ENCODE measurements around the gene PANK4.

DNA sequence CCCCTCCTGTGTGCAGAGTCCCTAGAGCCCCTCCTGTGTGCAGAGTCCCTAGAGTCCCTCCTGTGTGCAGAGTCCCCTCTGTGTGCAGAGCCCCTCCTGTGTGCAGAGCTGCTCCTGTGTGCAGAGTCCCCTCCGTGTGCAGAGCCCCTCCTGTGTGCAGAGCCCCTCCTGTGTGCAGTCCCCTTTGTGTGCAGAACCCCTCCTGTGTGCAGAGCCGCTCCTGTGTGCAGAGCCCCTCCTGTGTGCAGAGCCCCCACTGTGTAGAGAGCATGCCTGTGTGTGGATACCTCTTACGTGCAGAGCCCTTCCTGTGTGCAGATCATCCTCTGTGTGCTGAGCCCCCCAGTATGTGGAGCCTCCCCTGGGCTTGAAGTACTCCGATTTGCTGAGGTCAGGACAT lies 12.0 kb upstream of the PANK4 start:
- TF ChIP-seq POLR2A (IDR thresholded peaks at IDR 0.05; ENCODE audit: low read length) = no peak
- no peak for TF ChIP-seq GATA1 (IDR thresholded peaks at IDR 0.05; ENCODE audit: low read depth, low read length)

All from erythroblast (primary cell).